KMS-11 (cell line): ENCODE measurements around the gene AHNAK2.

Experiments used
- H2AFZ ChIP-seq: fragments of 200-600 bp; sonication (generic); 2 replicates; pipeline ENCODE4 v1.6.1; 2016; ENCODE audit warnings: antibody characterized with exemption, mixed run types, low read depth
- H3K27ac ChIP-seq: fragments of 200-600 bp; sonication (generic); 2 replicates; pipeline ENCODE4 v1.6.1; 2016; ENCODE audit warnings: mild to moderate bottlenecking, mixed run types
- H3K27me3 ChIP-seq: fragments of 200-600 bp; sonication (generic); 2 replicates; pipeline ENCODE4 v1.6.1; 2017; ENCODE audit warnings: mild to moderate bottlenecking, low read depth, mixed run types, moderate library complexity; ENCODE audit not compliant: insufficient read depth
- H3K36me3 ChIP-seq: fragments of 200-600 bp; sonication (generic); 2 replicates; pipeline ENCODE4 v1.6.1; 2017; ENCODE audit warnings: mild to moderate bottlenecking, mixed run types; ENCODE audit not compliant: insufficient read depth
- H3K4me1 ChIP-seq: fragments of 200-600 bp; sonication (generic); 2 replicates; pipeline ENCODE4 v1.6.1; 2016; ENCODE audit warnings: mild to moderate bottlenecking, low read depth, mixed run types; ENCODE audit not compliant: poor library complexity, severe bottlenecking
- H3K4me2 ChIP-seq: fragments of 200-600 bp; sonication (generic); 2 replicates; pipeline ENCODE4 v1.7.0; 2016; ENCODE audit warnings: mild to moderate bottlenecking, mixed run types
- H3K4me3 ChIP-seq: fragments of 200-600 bp; sonication (generic); IDR thresholded peaks from 2 replicates; pipeline ENCODE4 v1.6.1; 2017; ENCODE audit warnings: low read depth, low read length, mixed read lengths; ENCODE audit not compliant: insufficient read depth
- H3K79me2 ChIP-seq: fragments of 200-600 bp; sonication (generic); 2 replicates; pipeline ENCODE4 v1.6.1; 2016; ENCODE audit warnings: low read depth, mixed run types; ENCODE audit not compliant: insufficient read depth
- H3K9ac ChIP-seq: fragments of 200-600 bp; sonication (generic); 2 replicates; pipeline ENCODE4 v1.6.1; 2016; ENCODE audit warnings: mild to moderate bottlenecking, mixed run types
- H4K20me1 ChIP-seq: fragments of 200-600 bp; sonication (generic); 2 replicates; pipeline ENCODE4 v1.6.1; 2016; ENCODE audit warnings: mild to moderate bottlenecking, mixed run types; ENCODE audit not compliant: insufficient read depth
- CTCF ChIP-seq: fragments of 200-600 bp; sonication (generic); conservative IDR thresholded peaks from 2 replicates; pipeline ENCODE4 v1.6.1; 2017; ENCODE audit warnings: low read depth, mild to moderate bottlenecking, antibody characterized with exemption, low read length, moderate library complexity, mixed read lengths

AHNAK2 gene

GRCh38 chr14:104992501-104992900, 14.3 kb upstream of the AHNAK2 start:
- no peaks in the 10 kb centered on the region for H4K20me1 ChIP-seq
- no peak overlapping the region for H3K4me3 ChIP-seq
- no peak overlapping the region for H3K9ac ChIP-seq
- H3K27me3 ChIP-seq = no peaks in the 10 kb centered on the region
- H3K36me3 ChIP-seq = no peaks in the 10 kb centered on the region
- no peak overlapping the region for H3K4me2 ChIP-seq
- H3K27ac ChIP-seq = no peak overlapping the region
- H3K4me1 ChIP-seq = no peaks in the 10 kb centered on the region
- H2AFZ ChIP-seq = no peak overlapping the region
- no peaks in the 10 kb centered on the region for H3K79me2 ChIP-seq
- TF ChIP-seq CTCF = no peak

GRCh38 chr14:104991896-104992230, 13.7 kb upstream of the AHNAK2 start:
- H3K4me2 ChIP-seq = no peak overlapping the region
- H3K4me1 ChIP-seq = no peaks in the 10 kb centered on the region
- H3K9ac ChIP-seq = no peak overlapping the region
- no peak for TF ChIP-seq CTCF
- no peaks in the 10 kb centered on the region for H4K20me1 ChIP-seq
- no peak overlapping the region for H3K4me3 ChIP-seq
- no peaks in the 10 kb centered on the region for H3K27me3 ChIP-seq
- H3K79me2 ChIP-seq = no peaks in the 10 kb centered on the region
- no peak overlapping the region for H3K27ac ChIP-seq
- H3K36me3 ChIP-seq = no peaks in the 10 kb centered on the region
- no peak overlapping the region for H2AFZ ChIP-seq

GRCh38 chr14:104989951-104990303, 11.8 kb upstream of the AHNAK2 start:
- Histone ChIP-seq H3K36me3 (no peaks in the 10 kb centered on the region), H3K4me1 (no peaks in the 10 kb centered on the region), H3K27ac (no peak overlapping the region), H3K4me3 (no peak overlapping the region), H3K79me2 (no peaks in the 10 kb centered on the region), H3K4me2 (no peak overlapping the region), H3K27me3 (no peaks in the 10 kb centered on the region), H2AFZ (no peak overlapping the region), H3K9ac (no peak overlapping the region), H4K20me1 (no peaks in the 10 kb centered on the region)
- TF ChIP-seq CTCF = no peak

- no peak overlapping the region for H3K9ac ChIP-seq
- no peaks in the 10 kb centered on the region for H3K79me2 ChIP-seq
- H4K20me1 ChIP-seq = no peaks in the 10 kb centered on the region
- H3K27me3 ChIP-seq = no peaks in the 10 kb centered on the region
- no peaks in the 10 kb centered on the region for H3K4me1 ChIP-seq
- no peaks in the 10 kb centered on the region for H3K36me3 ChIP-seq
- H3K4me3 ChIP-seq = no peak overlapping the region
- H3K4me2 ChIP-seq = no peak overlapping the region
- TF ChIP-seq CTCF = no peak
- no peak overlapping the region for H3K27ac ChIP-seq
- H2AFZ ChIP-seq = no peak overlapping the region
These were observed 11.2 kb upstream of the AHNAK2 start for GRCh38 chr14:104989236-104989950.
